Calu3 (cell line): Measurements from ENCODE around the gene DYSF. TPM values are rescaled to one million over a fixed set of nuclear protein-coding genes. Genes with fewer than 3 reads are reported as not detected.

ENCODE experiments used
- BruUV-seq: library from RNA; stranded (reverse); fragments of 400-500 nt; replicated peaks from 2 replicates; lab custom pipeline; 2021; lab: Mats Ljungman, UMichigan
- CTCF ChIA-PET: fragments of 300-600 bp; sonication (Branson Sonifier 250); formaldehyde crosslinking; loops from one replicate; lab custom pipeline; 2022; ENCODE audit warnings: antibody characterized with exemption; lab: Charles Lee
- DNase-seq: peaks from one replicate; pipeline ENCODE4 v3.0.0; 2022
- H3K27ac Mint-ChIP-seq: one replicate; pipeline ENCODE4 v1.8.0; 2022; ENCODE audit warnings: mixed read lengths; ENCODE audit not compliant: unreplicated experiment
- H3K27me3 Mint-ChIP-seq: one replicate; pipeline ENCODE4 v1.8.0; 2022; ENCODE audit warnings: mixed read lengths; ENCODE audit not compliant: unreplicated experiment
- H3K36me3 Mint-ChIP-seq: one replicate; pipeline ENCODE4 v1.8.0; 2022; ENCODE audit warnings: mild to moderate bottlenecking, moderate library complexity, mixed read lengths; ENCODE audit not compliant: insufficient read depth, unreplicated experiment
- H3K4me1 Mint-ChIP-seq: one replicate; pipeline ENCODE4 v1.8.0; 2022; ENCODE audit warnings: mild to moderate bottlenecking, low read depth, mixed read lengths; ENCODE audit not compliant: unreplicated experiment
- H3K4me3 Mint-ChIP-seq: one replicate; pipeline ENCODE4 v1.8.0; 2022; ENCODE audit warnings: mild to moderate bottlenecking, low read depth, moderate library complexity, mixed read lengths; ENCODE audit not compliant: unreplicated experiment
- H3K9me3 Mint-ChIP-seq: one replicate; pipeline ENCODE4 v1.8.0; 2022; ENCODE audit warnings: low read depth, mixed read lengths; ENCODE audit not compliant: unreplicated experiment
- CTCF ChIP-seq: fragments of 200-600 bp; IDR thresholded peaks from one replicate; pipeline ENCODE4 v1.8.0; 2022; ENCODE audit warnings: antibody characterized with exemption; ENCODE audit not compliant: unreplicated experiment
- intact Hi-C: fragments of 100-400 bp; cut with micrococcal nuclease; formaldehyde crosslinking; loops from one replicate; pipeline ENCODE4 v1.10.0; 2022; ENCODE audit not compliant: unreplicated experiment
- total RNA-seq: library from RNA; stranded (reverse); gene quantifications from 2 replicates; pipeline ENCODE4 v1.2.3, GENCODE V29; 2022

Gene DYSF
- total RNA-seq, 1 experiment from 2014 or later: 3.2 TPM

- H3K4me3 Mint-ChIP-seq: no peak overlapping the region
- CTCF ChIA-PET: no interaction called here
- no peaks in the 10 kb centered on the region for H3K4me1 Mint-ChIP-seq
- no peak for TF ChIP-seq CTCF
- H3K27ac Mint-ChIP-seq: no peak overlapping the region
- H3K9me3 Mint-ChIP-seq: no peaks in the 10 kb centered on the region
- no TSS peak for BruUV-seq
- intact Hi-C loops: loop anchor here (5.0 kb wide), 1 partner anchor 540 kb away; no protein-coding TSS in a partner anchor
- peaks cover 45% of the 10 kb centered on the region for H3K27me3 Mint-ChIP-seq
- no peaks in the 10 kb centered on the region for H3K36me3 Mint-ChIP-seq
- DNase-seq: no peak
These were observed 158.6 kb downstream of the DYSF start for GRCh38 chr2:71611781-71612527.

- no TSS peak for BruUV-seq
- Mint-ChIP-seq H3K4me1 (no peaks in the 10 kb centered on the region), H3K27me3 (peaks cover 37% of the 10 kb centered on the region), H3K36me3 (no peaks in the 10 kb centered on the region), H3K27ac (no peak overlapping the region), H3K9me3 (no peaks in the 10 kb centered on the region), H3K4me3 (no peak overlapping the region)
- no peak for TF ChIP-seq CTCF
- intact Hi-C loops: loop anchor here (5.0 kb wide), 1 partner anchor 540 kb away; no protein-coding TSS in a partner anchor
- CTCF ChIA-PET: no interaction called here
- no peak for DNase-seq
These were observed 159.4 kb downstream of the DYSF start for GRCh38 chr2:71612581-71613402.

GRCh38 chr2:71613403-71613952 is 160.1 kb downstream of the DYSF start:
- H3K27me3 Mint-ChIP-seq: peaks cover 30% of the 10 kb centered on the region
- CTCF ChIA-PET: no interaction called here
- H3K27ac Mint-ChIP-seq: no peak overlapping the region
- DNase-seq: no peak
- H3K9me3 Mint-ChIP-seq: no peaks in the 10 kb centered on the region
- H3K4me3 Mint-ChIP-seq: no peak overlapping the region
- TF ChIP-seq CTCF: no peak
- no peaks in the 10 kb centered on the region for H3K4me1 Mint-ChIP-seq
- no TSS peak for BruUV-seq
- intact Hi-C loops: loop anchor here (5.0 kb wide), 1 partner anchor 539 kb away; no protein-coding TSS in a partner anchor
- no peaks in the 10 kb centered on the region for H3K36me3 Mint-ChIP-seq

GRCh38 chr2:71613953-71614925 is 160.9 kb downstream of the DYSF start:
- DNase-seq: no peak
- no peak for TF ChIP-seq CTCF
- BruUV-seq: no TSS peak
- Mint-ChIP-seq H3K36me3 (no peaks in the 10 kb centered on the region), H3K9me3 (no peaks in the 10 kb centered on the region), H3K27me3 (peaks cover 24% of the 10 kb centered on the region), H3K4me1 (no peaks in the 10 kb centered on the region), H3K4me3 (no peak overlapping the region), H3K27ac (no peak overlapping the region)
- CTCF ChIA-PET: no interaction called here
- intact Hi-C loops: loop anchor here (5.0 kb wide), 1 partner anchor 538 kb away; no protein-coding TSS in a partner anchor
